SIG-M5 treated with dmso at 0.1 percent for 504 hours (cell line): ENCODE results near the gene OR51I2.

ENCODE experiments used
- DNase-seq: peaks from one replicate; lab custom pipeline; 2025; ENCODE audit not compliant: unreplicated experiment; lab: John Stamatoyannopoulos, UW

Gene OR51I2

GRCh38 chr11:5449023-5449422, at the start of gene OR51I2:
TSS of gene OR51I2 (plus strand) at chr11:5449323. CDS start at chr11:5453489, 4,166 bp downstream.
- DNase-seq: no peak

- no peak for DNase-seq
These were observed 44.0 kb upstream of the OR51I2 start for GRCh38 chr11:5405173-5405572.

- no peak for DNase-seq
These were observed 28.1 kb upstream of the OR51I2 start for GRCh38 chr11:5420993-5421392.

- DNase-seq: no peak
These were observed 27.3 kb upstream of the OR51I2 start, which contains the start of gene OR51Q1 for GRCh38 chr11:5421811-5422210. TSS of gene OR51Q1 (plus strand) at chr11:5422111. CDS start at chr11:5422201, 90 bp downstream.

- no peak for DNase-seq
These were observed 26.0 kb upstream of the OR51I2 start for GRCh38 chr11:5423131-5423530.

GRCh38 chr11:5441414-5441813, 7.7 kb upstream of the OR51I2 start, which contains the start of gene OR51I1:
TSS of gene OR51I1 (minus strand) at chr11:5441514. CDS start at chr11:5441514, 0 bp downstream.
- DNase-seq: no peak

- no peak for DNase-seq
These were observed 5.2 kb upstream of the OR51I2 start for GRCh38 chr11:5443835-5444393.

GRCh38 chr11:5449432-5449831, 309 bp downstream of the OR51I2 start:
- no peak for DNase-seq

GRCh38 chr11:5460983-5461621, 12.0 kb downstream of the OR51I2 start:
- DNase-seq: no peak

- DNase-seq: no peak
These were observed 18.4 kb downstream of the OR51I2 start for GRCh38 chr11:5467527-5467926.

- no peak for DNase-seq
These were observed 24.8 kb downstream of the OR51I2 start for GRCh38 chr11:5473921-5474320.

- DNase-seq: peak; percentile 35
These were observed 27.2 kb downstream of the OR51I2 start for GRCh38 chr11:5476186-5476819.

- DNase-seq: no peak
These were observed 36.9 kb downstream of the OR51I2 start for GRCh38 chr11:5486003-5486402.

- no peak for DNase-seq
These were observed 37.3 kb downstream of the OR51I2 start for GRCh38 chr11:5486421-5486820.

- no peak for DNase-seq
These were observed 39.3 kb downstream of the OR51I2 start, which contains the start of gene OR52D1 for GRCh38 chr11:5488385-5488784. TSS of gene OR52D1 (plus strand) at chr11:5488685. CDS start at chr11:5488707, 22 bp downstream.

- no peak for DNase-seq
These were observed 39.8 kb downstream of the OR51I2 start for GRCh38 chr11:5488798-5489399.

- DNase-seq: no peak
These were observed 40.6 kb downstream of the OR51I2 start for GRCh38 chr11:5489576-5490357.

- no peak for DNase-seq
These were observed 50.5 kb downstream of the OR51I2 start for GRCh38 chr11:5499671-5500070.

GRCh38 chr11:5500393-5500801, 51.3 kb downstream of the OR51I2 start:
- no peak for DNase-seq

- no peak for DNase-seq
These were observed 55.3 kb downstream of the OR51I2 start for GRCh38 chr11:5504403-5504921.
